Testis (tissue), 2 donors: ENCODE measurements around the gene SEC22B.
"Not testable (repeated sequence)": the region's sequence is repeated elsewhere in the genome, so short reads cannot be mapped to it uniquely, and the experiment has no call there.

Experiments used
- CTCF ChIP-seq, 3 experiments: fragments of 450-650 bp in 2 of 3; fragments of 200-600 bp in 1 of 3; sonication (generic) in 1 of 3; IDR thresholded peaks; one replicate each; pipeline ENCODE4 v1.5.1; 2016 to 2019; ENCODE audit warnings: antibody characterized with exemption in 3 of 3, mild to moderate bottlenecking in 2 of 3, moderate library complexity in 1 of 3
- POLR2A ChIP-seq: fragments of 450-650 bp; IDR thresholded peaks from one replicate; pipeline ENCODE4 v1.6.1; 2017; ENCODE audit warnings: antibody characterized with exemption, mild to moderate bottlenecking, moderate library complexity

- TF ChIP-seq CTCF (IDR thresholded peaks at IDR 0.05); POLR2A: not testable (repeated sequence)
Measured at GRCh38 chr1:120109656-120110055, 66.7 kb downstream of the SEC22B start.
